ENCODE results near the gene ZNF322.
"Not testable (repeated sequence)": the region's sequence is repeated elsewhere in the genome, so short reads cannot be mapped to it uniquely, and the experiment has no call there.

DNA sequence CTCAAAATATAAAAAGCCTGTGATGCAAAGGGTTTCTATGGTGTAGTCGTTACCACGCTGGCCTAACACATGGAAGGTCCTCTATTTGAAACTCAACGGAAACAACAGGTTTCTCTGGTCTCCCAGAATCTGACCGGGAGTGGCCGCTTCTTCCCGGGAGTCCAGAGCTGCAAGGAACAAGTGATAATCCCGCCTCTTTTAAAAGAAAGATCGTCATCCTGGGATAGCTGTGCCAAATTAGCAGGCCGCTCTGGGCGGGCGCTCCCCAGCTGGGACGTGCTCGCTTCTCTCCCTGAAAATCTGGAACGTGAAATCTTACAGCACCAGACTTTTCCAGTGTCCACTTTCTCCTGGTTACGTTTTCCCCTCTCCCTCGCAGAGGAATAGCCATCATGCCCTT, 38.0 kb upstream of the ZNF322 start:
- not testable (repeated sequence) for TF ChIP-seq POLR2A (IDR thresholded peaks at IDR 0.05)
- TF ChIP-seq, protein P1, sequence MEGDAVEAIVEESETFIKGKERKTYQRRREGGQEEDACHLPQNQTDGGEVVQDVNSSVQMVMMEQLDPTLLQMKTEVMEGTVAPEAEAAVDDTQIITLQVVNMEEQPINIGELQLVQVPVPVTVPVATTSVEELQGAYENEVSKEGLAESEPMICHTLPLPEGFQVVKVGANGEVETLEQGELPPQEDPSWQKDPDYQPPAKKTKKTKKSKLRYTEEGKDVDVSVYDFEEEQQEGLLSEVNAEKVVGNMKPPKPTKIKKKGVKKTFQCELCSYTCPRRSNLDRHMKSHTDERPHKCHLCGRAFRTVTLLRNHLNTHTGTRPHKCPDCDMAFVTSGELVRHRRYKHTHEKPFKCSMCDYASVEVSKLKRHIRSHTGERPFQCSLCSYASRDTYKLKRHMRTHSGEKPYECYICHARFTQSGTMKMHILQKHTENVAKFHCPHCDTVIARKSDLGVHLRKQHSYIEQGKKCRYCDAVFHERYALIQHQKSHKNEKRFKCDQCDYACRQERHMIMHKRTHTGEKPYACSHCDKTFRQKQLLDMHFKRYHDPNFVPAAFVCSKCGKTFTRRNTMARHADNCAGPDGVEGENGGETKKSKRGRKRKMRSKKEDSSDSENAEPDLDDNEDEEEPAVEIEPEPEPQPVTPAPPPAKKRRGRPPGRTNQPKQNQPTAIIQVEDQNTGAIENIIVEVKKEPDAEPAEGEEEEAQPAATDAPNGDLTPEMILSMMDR (IDR thresholded peaks at IDR 0.05), result not testable (repeated sequence)
